RWPE2 (cell line): ENCODE measurements around the gene INTS2.
"Not testable (repeated sequence)": the region's sequence is repeated elsewhere in the genome, so short reads cannot be mapped to it uniquely, and the experiment has no call there.

Experiments
- ATAC-seq: fragments of 200-7000 bp; cut with Tn5 transposase; 3 replicates; pipeline ENCODE4 v1.9.1; 2021; ENCODE audit warnings: low read depth
- DNase-seq: peaks from one replicate; pipeline ENCODE4 v3.0.0-alpha.2; 2020; ENCODE audit warnings: low spot score
- H3K27ac ChIP-seq: fragments of 450-650 bp; 2 replicates; pipeline ENCODE4 v1.5.1; 2017; ENCODE audit warnings: mild to moderate bottlenecking; ENCODE audit not compliant: poor library complexity, severe bottlenecking
- H3K27me3 ChIP-seq: fragments of 250-450 bp; sonication (Bioruptor Pico); 2 replicates; pipeline ENCODE4 v1.5.1; 2021; ENCODE audit warnings: mild to moderate bottlenecking, moderate library complexity; ENCODE audit not compliant: insufficient read depth, poor library complexity, severe bottlenecking
- H3K36me3 ChIP-seq: fragments of 250-450 bp; sonication (Bioruptor Pico); 2 replicates; pipeline ENCODE4 v1.5.1; 2020; ENCODE audit warnings: low read depth, mild to moderate bottlenecking, moderate library complexity
- H3K4me1 ChIP-seq: fragments of 250-450 bp; sonication (Bioruptor Pico); 2 replicates; pipeline ENCODE4 v1.5.1; 2021; ENCODE audit warnings: mild to moderate bottlenecking, moderate library complexity; ENCODE audit not compliant: insufficient read depth, poor library complexity, severe bottlenecking
- H3K4me3 ChIP-seq: fragments of 250-450 bp; sonication (Bioruptor Pico); 2 replicates; pipeline ENCODE4 v1.5.1; 2021; ENCODE audit warnings: mild to moderate bottlenecking, moderate library complexity; ENCODE audit not compliant: severe bottlenecking
- H3K9me3 ChIP-seq: fragments of 250-450 bp; sonication (Bioruptor Pico); 2 replicates; pipeline ENCODE4 v1.5.1; 2021; ENCODE audit warnings: mild to moderate bottlenecking, moderate library complexity; ENCODE audit not compliant: severe bottlenecking
- TF ChIP-seq, protein P1 (sequence below): fragments of 450-650 bp; IDR thresholded peaks from one replicate; pipeline ENCODE4 v1.5.1; 2017; ENCODE audit warnings: mild to moderate bottlenecking, moderate library complexity; ENCODE audit not compliant: poor library complexity, severe bottlenecking

Gene INTS2

DNA sequence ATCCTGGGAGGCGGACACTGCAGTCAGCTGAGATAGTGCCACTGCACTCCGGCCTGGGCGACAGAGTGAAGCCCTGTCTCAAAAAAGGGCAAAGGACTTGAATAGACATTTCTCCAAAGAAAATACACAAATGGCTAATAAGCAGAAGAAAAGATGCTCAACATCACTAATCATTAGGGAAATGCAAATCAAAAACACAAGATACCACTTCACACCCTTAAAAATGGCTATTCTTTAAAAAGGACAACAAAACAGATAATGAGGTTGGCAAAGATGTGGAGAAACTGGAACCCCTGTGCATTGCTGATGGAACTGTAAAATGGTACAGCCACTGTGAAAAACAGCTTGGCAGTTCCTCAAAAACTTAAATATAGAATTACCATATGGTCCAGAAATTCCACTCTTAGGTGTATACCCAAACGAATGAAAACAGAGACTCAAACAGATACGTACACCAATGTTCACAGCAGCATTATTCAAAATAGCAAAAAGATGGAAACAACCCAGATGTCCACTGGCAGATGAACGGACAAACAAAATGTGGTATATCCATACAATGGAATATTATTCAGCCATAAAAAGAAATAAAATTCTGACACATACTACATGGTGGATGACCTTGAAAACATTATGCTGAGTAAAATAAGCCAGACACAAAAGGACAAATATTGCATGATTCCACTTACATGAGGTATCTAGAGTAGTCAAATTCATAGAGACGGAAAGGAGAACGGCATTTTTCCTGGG is 100.0 kb downstream of the INTS2 start:
- DNase-seq (no peak), ATAC-seq (no peak)
- Histone ChIP-seq H3K27ac (no peak overlapping the region), H3K27me3 (no peaks in the 10 kb centered on the region), H3K4me1 (no peaks in the 10 kb centered on the region), H3K9me3 (no peaks in the 10 kb centered on the region), H3K36me3 (peaks cover 53% of the 10 kb centered on the region), H3K4me3 (no peak overlapping the region)
- TF ChIP-seq, protein P1, sequence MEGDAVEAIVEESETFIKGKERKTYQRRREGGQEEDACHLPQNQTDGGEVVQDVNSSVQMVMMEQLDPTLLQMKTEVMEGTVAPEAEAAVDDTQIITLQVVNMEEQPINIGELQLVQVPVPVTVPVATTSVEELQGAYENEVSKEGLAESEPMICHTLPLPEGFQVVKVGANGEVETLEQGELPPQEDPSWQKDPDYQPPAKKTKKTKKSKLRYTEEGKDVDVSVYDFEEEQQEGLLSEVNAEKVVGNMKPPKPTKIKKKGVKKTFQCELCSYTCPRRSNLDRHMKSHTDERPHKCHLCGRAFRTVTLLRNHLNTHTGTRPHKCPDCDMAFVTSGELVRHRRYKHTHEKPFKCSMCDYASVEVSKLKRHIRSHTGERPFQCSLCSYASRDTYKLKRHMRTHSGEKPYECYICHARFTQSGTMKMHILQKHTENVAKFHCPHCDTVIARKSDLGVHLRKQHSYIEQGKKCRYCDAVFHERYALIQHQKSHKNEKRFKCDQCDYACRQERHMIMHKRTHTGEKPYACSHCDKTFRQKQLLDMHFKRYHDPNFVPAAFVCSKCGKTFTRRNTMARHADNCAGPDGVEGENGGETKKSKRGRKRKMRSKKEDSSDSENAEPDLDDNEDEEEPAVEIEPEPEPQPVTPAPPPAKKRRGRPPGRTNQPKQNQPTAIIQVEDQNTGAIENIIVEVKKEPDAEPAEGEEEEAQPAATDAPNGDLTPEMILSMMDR, result no peak

DNA sequence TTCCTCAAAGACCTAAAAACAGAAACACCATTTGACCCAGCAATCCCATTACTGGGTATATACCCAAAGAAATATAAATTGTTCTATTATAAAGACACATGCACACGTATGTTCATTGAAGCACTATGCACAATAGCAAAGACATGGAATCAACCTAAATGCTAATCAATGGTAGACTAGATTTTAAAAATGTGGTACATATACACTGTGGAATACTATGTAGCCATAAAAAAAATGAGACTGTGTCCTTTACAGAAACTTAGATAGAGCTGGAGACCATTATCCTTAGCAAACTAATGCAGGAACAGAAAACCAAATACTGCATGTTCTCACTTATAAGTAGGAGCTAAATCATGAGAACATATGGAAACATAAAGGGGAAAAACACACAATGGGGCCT is 100.9 kb downstream of the INTS2 start:
- ATAC-seq, H3K27me3 ChIP-seq, H3K9me3 ChIP-seq, H3K27ac ChIP-seq, H3K4me1 ChIP-seq, DNase-seq, H3K4me3 ChIP-seq: not testable (repeated sequence)
- H3K36me3 ChIP-seq, result peaks cover 51% of the 10 kb centered on the region

DNA sequence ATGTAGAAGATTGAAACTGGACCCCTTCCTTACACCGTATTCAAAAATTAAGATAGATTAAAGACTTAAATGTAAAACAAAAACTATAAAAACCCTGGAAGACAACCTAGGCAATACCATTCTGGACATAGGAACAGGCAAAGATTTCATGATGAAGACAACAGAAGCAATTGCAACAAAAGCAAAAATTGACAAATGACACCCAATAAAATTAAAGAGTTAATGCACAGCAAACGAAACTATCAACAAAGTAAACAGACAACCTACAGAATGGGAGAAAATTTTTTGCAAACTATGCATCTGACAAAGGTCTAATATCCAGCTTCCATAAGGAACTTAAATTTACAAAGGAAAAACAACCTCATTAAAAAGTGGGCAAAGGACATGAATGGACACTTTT is 101.6 kb downstream of the INTS2 start:
- not testable (repeated sequence) for H3K4me1 ChIP-seq, ATAC-seq, DNase-seq, H3K9me3 ChIP-seq, H3K27ac ChIP-seq, H3K27me3 ChIP-seq, H3K4me3 ChIP-seq
- H3K36me3 ChIP-seq, result peaks cover 51% of the 10 kb centered on the region

DNA sequence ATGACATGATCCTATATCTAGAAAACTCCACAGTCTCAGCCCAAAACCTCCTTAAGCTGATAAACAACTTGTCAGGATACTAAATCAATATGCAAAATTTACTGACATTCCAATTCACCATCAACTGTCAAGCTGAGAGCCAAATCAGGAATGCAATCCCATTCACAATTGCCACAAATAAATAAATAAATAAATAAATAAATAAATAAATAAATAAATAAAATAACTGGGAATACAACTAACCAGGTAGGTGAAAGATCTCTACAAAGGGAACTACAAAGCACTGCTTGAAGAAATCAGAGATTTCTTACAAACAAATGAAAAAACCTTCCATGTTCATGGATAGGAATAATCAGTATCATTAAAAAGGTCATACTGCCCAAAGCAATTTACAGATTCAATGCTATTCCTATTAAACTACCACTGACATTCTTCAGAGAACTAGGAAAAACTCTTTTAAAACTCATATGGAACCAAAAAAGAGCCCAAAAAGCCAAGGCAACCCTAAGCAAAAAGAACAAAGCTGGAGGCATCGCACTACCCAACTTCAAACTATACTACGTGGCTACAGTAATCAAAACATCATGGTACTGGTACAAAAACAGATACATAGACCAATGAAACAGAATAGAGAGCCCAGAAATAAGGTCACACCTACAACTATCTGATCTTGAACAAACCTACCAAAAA is 102.2 kb downstream of the INTS2 start:
- ATAC-seq (no peak), DNase-seq (no peak)
- TF ChIP-seq, protein P1, result no peak
- Histone ChIP-seq H3K4me3 (no peak overlapping the region), H3K36me3 (peaks cover 48% of the 10 kb centered on the region), H3K27ac (no peak overlapping the region), H3K4me1 (no peaks in the 10 kb centered on the region), H3K9me3 (no peaks in the 10 kb centered on the region), H3K27me3 (no peaks in the 10 kb centered on the region)

GRCh38 chr17:61822326-61823285 is 105.2 kb downstream of the INTS2 start:
- Histone ChIP-seq H3K36me3 (peaks cover 39% of the 10 kb centered on the region), H3K4me1 (no peaks in the 10 kb centered on the region), H3K9me3 (no peaks in the 10 kb centered on the region), H3K4me3 (no peak overlapping the region), H3K27me3 (no peaks in the 10 kb centered on the region), H3K27ac (no peak overlapping the region)
- TF ChIP-seq, protein P1, result no peak
- no peak for ATAC-seq
- no peak for DNase-seq
